ENCODE results near the gene GIGYF2. TPM values are rescaled to one million over a fixed set of nuclear protein-coding genes. Genes with fewer than 3 reads are reported as not detected.

GIGYF2 gene
- total RNA-seq, 1 donor: 57.2 TPM

GRCh38 chr2:232809349-232810124 lies 112.4 kb downstream of the GIGYF2 start:
- DNase-seq (ENCODE audit: insufficient read length, low spot score, missing footprints): no peak
- H2AFZ ChIP-seq (ENCODE audit: low read length): no peak overlapping the region
- H3K27ac ChIP-seq (ENCODE audit: low read depth, low read length): no peak overlapping the region
- TF ChIP-seq CTCF (IDR thresholded peaks at IDR 0.05; ENCODE audit: extremely low read depth, low read depth, low read length): no peak
- H3K36me3 ChIP-seq (ENCODE audit: insufficient read depth, low read length): peaks cover 48% of the 10 kb centered on the region
- H3K9me3 ChIP-seq (ENCODE audit: low read depth, low read length): no peaks in the 10 kb centered on the region
- no peaks in the 10 kb centered on the region for H4K20me1 ChIP-seq (ENCODE audit: insufficient read depth, low read length)
- no peaks in the 10 kb centered on the region for H3K79me2 ChIP-seq (ENCODE audit: insufficient read depth, low read length)
- H3K4me2 ChIP-seq (ENCODE audit: insufficient read depth, low read length): no peak overlapping the region
- no peaks in the 10 kb centered on the region for H3K27me3 ChIP-seq (ENCODE audit: insufficient read depth, low read length)
- H3K4me3 ChIP-seq (ENCODE audit: insufficient read depth, low read length): no peak overlapping the region
- no peaks in the 10 kb centered on the region for H3K4me1 ChIP-seq (ENCODE audit: insufficient read depth, low read length)

GRCh38 chr2:232810444-232810843 lies 113.3 kb downstream of the GIGYF2 start:
- H3K4me1 ChIP-seq (ENCODE audit: insufficient read depth, low read length): no peaks in the 10 kb centered on the region
- H3K9me3 ChIP-seq (ENCODE audit: low read depth, low read length): no peaks in the 10 kb centered on the region
- DNase-seq (ENCODE audit: insufficient read length, low spot score, missing footprints): no peak
- H3K36me3 ChIP-seq (ENCODE audit: insufficient read depth, low read length): peaks cover 55% of the 10 kb centered on the region
- H2AFZ ChIP-seq (ENCODE audit: low read length): no peak overlapping the region
- TF ChIP-seq CTCF (IDR thresholded peaks at IDR 0.05; ENCODE audit: extremely low read depth, low read depth, low read length): no peak
- no peak overlapping the region for H3K4me3 ChIP-seq (ENCODE audit: insufficient read depth, low read length)
- no peaks in the 10 kb centered on the region for H4K20me1 ChIP-seq (ENCODE audit: insufficient read depth, low read length)
- no peak overlapping the region for H3K4me2 ChIP-seq (ENCODE audit: insufficient read depth, low read length)
- H3K79me2 ChIP-seq (ENCODE audit: insufficient read depth, low read length): no peaks in the 10 kb centered on the region
- no peak overlapping the region for H3K27ac ChIP-seq (ENCODE audit: low read depth, low read length)
- no peaks in the 10 kb centered on the region for H3K27me3 ChIP-seq (ENCODE audit: insufficient read depth, low read length)

GRCh38 chr2:232815569-232815968 lies 118.4 kb downstream of the GIGYF2 start:
- no peaks in the 10 kb centered on the region for H3K27me3 ChIP-seq (ENCODE audit: insufficient read depth, low read length)
- H3K9me3 ChIP-seq (ENCODE audit: low read depth, low read length): no peaks in the 10 kb centered on the region
- no peak overlapping the region for H3K27ac ChIP-seq (ENCODE audit: low read depth, low read length)
- H2AFZ ChIP-seq (ENCODE audit: low read length): no peak overlapping the region
- H3K4me1 ChIP-seq (ENCODE audit: insufficient read depth, low read length): no peaks in the 10 kb centered on the region
- TF ChIP-seq CTCF (IDR thresholded peaks at IDR 0.05; ENCODE audit: extremely low read depth, low read depth, low read length): no peak
- H3K4me3 ChIP-seq (ENCODE audit: insufficient read depth, low read length): no peak overlapping the region
- H4K20me1 ChIP-seq (ENCODE audit: insufficient read depth, low read length): no peaks in the 10 kb centered on the region
- peaks cover 56% of the 10 kb centered on the region for H3K36me3 ChIP-seq (ENCODE audit: insufficient read depth, low read length)
- H3K4me2 ChIP-seq (ENCODE audit: insufficient read depth, low read length): no peak overlapping the region
- no peak for DNase-seq (ENCODE audit: insufficient read length, low spot score, missing footprints)
- H3K79me2 ChIP-seq (ENCODE audit: insufficient read depth, low read length): no peaks in the 10 kb centered on the region

DNA sequence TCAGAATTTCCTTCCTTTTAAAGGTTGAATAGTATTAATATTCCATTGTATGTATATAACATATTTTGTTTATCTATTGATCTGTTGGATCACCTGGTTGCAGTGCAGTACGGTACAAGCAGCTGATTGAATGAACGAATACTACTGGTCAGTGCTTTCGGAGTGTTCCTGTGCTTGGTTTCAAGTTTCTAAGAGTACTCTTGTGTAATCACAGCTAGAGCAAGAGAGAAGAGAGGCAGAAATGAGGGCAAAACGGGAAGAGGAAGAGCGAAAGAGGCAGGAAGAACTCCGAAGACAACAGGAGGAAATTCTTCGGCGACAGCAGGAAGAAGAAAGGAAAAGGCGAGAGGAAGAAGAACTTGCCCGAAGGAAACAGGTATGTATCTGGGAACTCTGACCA lies 119.5 kb downstream of the GIGYF2 start:
- no peaks in the 10 kb centered on the region for H4K20me1 ChIP-seq (ENCODE audit: insufficient read depth, low read length)
- no peak overlapping the region for H3K27ac ChIP-seq (ENCODE audit: low read depth, low read length)
- no peak overlapping the region for H2AFZ ChIP-seq (ENCODE audit: low read length)
- no peak overlapping the region for H3K4me2 ChIP-seq (ENCODE audit: insufficient read depth, low read length)
- no peaks in the 10 kb centered on the region for H3K79me2 ChIP-seq (ENCODE audit: insufficient read depth, low read length)
- no peaks in the 10 kb centered on the region for H3K4me1 ChIP-seq (ENCODE audit: insufficient read depth, low read length)
- H3K27me3 ChIP-seq (ENCODE audit: insufficient read depth, low read length): no peaks in the 10 kb centered on the region
- DNase-seq (ENCODE audit: insufficient read length, low spot score, missing footprints): no peak
- no peak overlapping the region for H3K4me3 ChIP-seq (ENCODE audit: insufficient read depth, low read length)
- peaks cover 49% of the 10 kb centered on the region for H3K36me3 ChIP-seq (ENCODE audit: insufficient read depth, low read length)
- no peaks in the 10 kb centered on the region for H3K9me3 ChIP-seq (ENCODE audit: low read depth, low read length)
- TF ChIP-seq CTCF (IDR thresholded peaks at IDR 0.05; ENCODE audit: extremely low read depth, low read depth, low read length): no peak

All from osteoblast (primary cell).